Stimulated activated CD4-positive, alpha-beta T cell treated with anti-CD3 and anti-CD28 coated beads, Interleukin-12 subunit alpha, Interleukin-12 subunit beta, amount 100 ng/mL, for 4 hours (primary cell): ENCODE measurements around the gene SBF1.

Source experiments
- DNase-seq: peaks from one replicate; pipeline ENCODE4 v3.0.0-alpha.2; 2020

The SBF1 gene

DNA sequence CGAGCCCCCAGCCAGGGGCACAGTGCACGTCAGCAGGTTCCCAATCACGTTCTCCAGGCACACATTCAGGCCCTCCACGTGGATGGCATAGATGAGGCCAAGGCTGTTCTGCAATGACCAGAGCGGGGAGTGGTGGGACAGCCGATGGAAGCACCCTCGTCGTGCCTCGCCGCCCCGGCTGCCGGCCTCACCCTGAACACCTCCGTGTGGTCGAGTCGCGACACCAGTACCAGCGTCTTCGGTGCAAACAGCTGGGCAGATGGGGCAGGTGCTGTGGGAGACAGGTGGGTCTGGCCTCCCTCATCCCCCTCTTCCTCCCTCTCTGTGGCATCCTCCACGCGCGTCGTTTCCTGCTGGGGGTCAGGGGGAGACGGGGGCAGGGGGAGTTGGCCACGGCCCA lies 7.5 kb downstream of the SBF1 start:
- DNase-seq = no peak

DNA sequence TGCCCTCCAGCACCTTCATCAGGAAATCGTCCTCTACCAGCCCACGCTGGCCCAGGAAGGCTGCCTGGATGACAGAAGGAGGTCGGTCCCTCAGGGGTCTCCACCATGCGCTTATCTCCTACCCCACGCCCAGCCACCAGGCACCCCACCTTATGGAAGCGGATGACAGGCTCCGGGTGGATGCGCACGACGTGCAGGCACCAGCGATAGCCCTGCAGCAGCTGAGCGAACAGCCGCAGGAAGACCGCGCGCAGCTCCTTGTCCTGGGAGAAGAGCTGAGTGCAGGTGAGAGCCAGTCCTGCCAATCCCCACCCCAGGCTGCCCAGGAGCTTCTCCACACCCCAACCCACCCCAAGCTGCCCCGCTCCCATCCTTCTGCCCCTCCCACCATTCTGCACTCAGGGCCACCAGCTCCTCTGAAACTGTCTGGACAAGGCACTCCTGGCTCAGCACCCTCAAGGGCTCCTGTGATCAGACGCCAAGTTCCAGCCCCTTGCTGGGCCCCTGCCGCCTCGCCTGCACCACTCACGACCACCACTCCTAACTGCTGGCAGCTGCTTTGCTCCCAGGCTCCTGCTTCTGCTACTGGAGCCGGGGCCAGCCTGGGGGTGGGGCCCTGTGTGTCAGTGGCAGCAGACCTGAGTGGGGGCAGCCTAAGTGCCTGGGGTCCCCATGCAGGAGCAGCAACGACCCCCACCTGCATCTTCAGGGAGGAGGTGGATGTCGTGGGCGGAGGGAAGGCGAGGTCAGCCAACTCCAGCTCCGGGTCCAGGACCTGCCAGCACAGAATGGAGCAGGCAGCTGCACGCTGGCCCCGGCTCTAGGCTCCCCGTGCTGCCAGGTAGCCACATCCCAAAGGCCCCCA lies 9.5 kb downstream of the SBF1 start:
- no peak for DNase-seq

DNA sequence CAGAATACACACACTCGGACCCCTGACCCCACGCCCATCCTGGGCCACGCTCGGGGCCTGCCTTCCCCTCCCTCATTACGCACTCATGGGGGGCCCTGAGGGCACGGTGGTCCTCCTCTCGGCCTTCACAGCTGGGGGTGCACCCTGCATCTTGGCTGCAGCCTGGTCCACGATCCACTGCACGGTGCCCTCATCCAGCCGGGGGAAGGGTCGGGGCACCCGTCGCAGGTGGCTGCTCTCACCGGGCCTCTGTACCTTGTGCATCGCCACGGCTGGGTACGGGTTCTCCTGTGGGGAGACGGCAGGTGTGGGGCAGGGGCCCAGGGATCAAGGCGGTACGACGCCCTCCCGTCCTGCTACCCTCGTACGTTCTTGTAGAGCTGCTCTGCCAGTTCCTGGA lies 10.4 kb downstream of the SBF1 start:
- no peak for DNase-seq

DNA sequence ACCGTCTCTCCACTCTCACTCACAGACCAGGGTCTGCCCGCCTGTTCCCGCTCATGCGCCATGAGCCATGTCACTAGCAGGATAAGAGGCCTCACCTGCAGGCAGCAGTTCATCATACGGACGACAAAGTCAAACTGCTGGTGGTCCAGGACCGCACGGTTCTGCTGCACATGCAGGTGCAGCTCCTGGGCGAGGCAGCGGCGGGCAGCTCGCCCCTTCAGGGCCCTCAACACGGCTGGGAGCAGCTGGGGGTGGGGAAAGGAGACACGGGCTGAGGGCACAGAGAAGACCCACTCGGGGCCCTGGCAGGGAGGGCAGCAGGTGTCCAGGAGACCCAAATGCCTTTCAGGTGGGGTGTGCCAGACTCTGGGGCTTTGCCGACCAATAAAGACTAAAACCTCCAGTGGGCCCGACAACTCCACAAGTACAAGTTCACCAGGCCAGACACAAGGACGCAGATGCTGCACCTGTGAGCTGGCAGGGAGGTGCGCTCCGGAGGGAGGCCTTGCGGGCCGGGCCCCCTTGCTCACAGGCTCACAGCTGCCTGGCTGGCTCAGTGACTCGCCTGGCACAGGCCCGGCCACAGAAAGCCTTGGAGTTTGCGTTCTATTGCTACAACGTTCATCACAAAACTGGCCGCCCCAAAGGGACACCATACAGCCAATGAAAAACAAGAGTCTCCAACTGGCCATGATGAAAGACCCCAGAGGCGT lies 11.5 kb downstream of the SBF1 start:
- no peak for DNase-seq

DNA sequence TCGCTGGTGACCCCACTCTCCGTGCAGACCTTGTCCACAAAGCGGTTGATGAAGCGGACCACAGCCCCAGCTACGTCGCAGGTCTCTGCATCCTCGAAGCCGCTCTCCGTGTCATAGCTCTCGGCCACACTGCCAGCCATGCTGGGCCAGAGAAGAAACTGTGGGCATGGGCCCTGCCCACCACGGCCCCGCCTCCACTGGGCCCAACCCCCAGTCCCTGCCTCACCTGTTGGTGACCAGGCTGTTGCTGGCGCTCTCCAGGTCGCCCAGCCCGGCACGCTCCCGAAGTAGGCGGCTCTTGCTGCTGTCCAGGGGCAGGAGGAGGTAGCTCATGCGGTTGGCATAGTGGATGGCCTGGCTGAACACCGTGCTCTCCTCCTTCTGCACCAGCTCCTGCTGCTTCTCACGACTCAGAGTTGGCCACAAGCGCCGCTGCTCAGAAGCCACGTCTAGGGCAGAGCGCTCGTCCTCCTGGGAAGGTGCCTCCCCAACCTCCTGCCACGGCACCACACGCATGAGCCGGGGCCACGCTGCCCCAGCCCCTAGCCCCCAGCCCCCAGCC lies 12.8 kb downstream of the SBF1 start:
- DNase-seq = no peak

DNA sequence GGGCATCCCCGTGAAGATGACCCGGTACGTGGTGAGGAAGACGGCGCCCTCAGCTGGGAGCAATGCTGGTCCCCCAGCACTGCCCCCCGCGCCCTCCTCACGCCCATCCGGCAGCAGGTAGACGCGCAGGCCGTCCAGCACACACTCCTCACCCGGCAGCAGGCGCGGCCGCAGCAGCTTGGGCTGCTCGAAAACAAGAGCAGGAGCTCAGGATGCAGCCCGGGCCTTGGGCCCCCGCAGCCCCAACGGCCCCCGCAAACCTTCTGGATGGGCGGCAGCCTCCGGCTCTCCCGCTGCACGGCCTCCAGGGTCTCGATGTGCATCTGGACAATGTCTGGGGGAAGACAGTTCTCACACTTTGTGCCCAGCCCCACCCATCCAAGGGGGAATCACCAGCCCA lies 13.3 kb downstream of the SBF1 start:
- no peak for DNase-seq

DNA sequence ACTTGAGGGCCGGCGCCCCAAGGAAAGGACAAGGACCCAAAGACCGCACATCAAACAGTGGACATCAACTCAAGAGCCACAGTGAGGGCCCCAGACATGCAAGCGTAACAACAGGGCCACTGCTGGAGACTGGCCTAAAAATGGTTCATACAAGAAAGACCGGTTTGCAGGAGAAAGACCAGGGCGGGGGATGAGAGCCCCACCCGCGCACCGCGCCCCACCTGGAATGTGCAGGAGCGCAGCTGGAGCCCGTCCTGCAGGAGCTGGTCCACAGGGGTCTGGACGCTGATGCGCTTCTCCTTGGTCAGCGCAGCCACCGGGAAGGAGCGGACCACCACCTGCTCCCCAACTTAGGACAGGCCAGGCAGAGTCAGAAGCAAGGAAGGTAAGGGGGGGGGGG lies 13.9 kb downstream of the SBF1 start:
- DNase-seq = no peak

DNA sequence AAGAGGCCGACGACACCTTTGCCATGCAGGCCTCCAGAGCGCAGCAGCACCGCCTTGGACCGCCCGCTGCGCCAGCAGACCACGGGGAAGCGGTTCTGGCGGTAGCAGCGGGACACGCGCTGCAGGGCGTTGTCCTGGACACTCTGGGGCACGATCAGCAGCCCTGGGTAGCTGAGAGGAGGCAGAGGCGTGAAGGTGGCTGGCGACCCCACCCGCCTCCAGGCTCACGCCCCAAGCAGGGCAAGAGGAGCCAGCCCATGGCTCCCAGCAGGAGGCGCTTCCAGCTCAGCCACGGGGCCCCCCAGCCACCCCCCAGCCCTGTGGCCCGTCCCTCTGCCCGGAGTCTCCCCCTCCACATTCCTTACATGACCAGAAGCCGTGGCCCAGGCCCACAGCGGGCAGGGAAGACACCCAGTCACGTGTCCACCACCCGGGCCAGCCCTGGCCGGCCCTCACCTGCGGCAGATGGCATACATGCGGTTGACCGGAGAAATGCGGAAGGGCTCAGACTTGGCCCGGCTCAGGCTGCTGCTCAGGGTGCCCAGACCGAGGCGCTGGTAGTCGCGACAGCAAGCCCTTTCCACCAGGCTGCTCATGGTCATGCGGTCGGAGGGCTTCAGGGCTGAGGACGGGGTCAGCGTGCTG lies 15.2 kb downstream of the SBF1 start:
- DNase-seq = no peak

DNA sequence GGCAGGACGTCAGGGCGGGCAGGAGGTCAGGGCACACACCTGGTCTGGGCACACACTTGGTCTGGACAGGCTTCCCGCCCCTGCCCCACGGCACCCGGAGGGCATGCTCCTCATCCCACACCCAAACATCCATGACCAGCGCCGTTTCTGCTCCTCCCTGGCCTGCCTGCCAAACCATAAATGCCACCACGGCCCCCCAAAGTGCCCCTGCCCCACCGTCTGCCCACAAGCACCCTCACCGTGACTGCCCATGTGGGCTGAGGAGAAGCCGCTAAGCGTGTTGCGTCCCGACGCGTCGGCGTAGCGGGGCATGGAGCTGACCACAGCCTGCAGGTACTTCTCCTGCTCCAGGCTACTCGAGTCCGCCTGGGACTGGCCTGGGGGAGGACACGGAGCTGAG lies 15.8 kb downstream of the SBF1 start:
- DNase-seq = no peak

DNA sequence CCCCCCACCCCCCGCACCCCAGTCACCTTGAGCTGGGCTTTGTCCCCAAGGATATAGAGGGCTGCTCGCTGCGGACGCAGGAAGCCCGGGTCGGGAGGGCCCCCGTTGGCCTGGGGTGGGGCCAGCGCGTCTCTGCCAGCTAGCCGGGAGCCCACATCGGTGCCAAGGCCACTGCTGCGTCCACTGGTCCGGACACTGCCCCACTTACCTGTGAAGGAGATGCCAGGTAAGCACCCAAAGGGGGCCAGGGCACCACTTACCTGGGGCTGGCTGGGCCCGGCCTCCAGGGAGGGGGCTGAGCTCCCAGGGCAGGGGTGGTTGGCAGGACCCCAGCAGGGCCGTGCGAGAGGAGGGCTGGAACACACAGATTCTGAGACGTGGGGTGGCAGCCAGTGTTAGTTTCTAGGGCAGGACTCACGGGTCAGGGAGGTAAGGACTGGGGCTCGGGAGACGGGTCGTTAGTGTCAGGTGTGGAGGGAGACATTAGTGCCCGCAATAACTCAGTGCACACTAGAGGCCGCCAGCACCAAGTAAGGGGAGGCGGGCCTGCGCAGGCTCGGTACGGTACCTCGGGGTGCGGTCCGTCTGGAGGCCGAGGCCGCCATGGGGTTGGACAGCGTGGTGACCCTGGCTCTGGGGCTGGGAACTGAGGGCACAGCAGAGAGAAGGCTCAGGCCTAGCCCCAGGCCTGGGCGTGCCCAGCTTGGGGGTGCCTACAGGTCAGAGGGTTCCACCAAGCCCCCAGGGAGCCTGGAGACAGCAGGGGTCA lies 18.2 kb downstream of the SBF1 start:
- no peak for DNase-seq

DNA sequence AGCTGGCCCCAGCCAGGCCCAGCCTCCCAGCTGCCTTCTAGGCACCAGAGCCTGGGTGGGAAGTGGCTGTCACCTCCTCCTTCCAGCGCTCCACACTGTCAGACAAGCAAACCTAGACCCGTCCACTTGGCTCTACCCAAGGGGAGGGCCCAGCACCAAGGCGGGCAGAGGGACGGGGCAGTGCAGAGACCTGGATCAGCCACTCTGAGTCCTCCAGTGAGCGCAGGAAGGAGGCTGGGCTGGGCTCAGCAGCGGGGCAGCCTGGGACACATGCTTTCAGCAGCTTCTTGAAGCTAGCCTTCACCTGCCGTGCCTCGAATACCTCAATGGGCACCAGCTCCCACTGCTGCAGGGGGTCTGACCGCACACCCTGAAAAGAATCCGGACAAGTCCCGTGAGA lies 18.8 kb downstream of the SBF1 start:
- no peak for DNase-seq

DNA sequence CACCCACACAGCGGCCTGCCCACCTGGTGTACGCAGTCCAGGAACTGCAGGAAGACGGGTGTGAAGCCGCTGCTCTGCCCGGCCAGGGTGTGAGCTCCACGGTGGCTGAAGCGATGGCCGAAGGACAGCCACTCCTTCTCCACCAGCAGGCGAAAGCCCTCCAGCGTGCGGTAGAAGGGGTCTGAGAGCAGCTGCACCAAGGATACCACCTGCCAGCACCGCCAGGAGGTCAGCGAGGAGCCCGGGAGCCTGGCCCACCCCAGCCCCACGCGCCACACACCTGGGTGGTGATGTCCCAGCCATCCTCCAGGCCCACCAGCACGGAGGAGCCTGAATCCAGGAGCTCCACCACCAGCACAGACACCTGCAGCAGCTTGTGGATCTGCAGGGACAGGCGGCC lies 19.6 kb downstream of the SBF1 start:
- no peak for DNase-seq

DNA sequence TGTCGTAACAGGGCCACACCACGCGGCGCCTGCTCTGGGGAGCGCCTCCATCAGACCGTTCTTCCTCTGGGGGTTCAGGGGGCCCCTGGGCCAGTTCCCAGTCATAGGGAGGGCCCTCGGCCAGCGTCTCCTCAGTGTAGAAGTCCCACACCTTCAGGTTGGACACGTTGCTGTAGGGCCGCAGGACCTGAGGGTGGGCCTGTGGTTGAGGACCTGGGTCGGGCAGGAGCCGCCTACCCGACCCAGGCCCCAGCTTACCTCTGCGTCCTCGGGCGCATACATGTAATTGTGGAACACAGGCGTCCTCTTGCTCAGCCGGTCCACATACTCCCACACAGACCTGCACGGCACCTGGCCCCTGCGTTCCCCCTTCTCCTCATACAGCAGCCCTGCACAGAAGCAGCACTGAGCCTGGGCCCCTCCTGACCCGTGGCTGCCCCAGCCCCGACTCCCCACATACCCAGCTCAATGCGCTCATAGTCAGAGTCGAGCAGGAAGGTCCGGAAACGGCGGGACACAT lies 20.2 kb downstream of the SBF1 start:
- no peak for DNase-seq

DNA sequence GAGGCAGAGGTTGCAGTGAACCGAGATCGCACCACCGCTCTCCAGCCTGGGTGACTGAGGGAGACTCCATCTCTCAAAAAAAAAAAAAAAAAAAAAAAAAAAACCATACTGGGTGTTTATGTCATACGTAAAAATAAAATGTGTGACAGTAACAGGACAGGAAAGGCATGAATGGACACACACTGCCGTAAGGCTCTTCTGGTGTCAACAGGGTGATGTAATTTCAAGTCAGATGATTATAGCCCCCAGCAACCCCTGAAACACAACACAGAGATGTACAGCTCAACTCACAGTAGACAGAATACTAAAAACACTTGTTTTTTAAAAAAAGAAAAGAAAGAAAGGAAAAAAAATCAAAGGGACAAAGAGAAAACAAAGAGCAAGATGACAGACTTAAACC lies 22.2 kb downstream of the SBF1 start:
- DNase-seq = no peak

DNA sequence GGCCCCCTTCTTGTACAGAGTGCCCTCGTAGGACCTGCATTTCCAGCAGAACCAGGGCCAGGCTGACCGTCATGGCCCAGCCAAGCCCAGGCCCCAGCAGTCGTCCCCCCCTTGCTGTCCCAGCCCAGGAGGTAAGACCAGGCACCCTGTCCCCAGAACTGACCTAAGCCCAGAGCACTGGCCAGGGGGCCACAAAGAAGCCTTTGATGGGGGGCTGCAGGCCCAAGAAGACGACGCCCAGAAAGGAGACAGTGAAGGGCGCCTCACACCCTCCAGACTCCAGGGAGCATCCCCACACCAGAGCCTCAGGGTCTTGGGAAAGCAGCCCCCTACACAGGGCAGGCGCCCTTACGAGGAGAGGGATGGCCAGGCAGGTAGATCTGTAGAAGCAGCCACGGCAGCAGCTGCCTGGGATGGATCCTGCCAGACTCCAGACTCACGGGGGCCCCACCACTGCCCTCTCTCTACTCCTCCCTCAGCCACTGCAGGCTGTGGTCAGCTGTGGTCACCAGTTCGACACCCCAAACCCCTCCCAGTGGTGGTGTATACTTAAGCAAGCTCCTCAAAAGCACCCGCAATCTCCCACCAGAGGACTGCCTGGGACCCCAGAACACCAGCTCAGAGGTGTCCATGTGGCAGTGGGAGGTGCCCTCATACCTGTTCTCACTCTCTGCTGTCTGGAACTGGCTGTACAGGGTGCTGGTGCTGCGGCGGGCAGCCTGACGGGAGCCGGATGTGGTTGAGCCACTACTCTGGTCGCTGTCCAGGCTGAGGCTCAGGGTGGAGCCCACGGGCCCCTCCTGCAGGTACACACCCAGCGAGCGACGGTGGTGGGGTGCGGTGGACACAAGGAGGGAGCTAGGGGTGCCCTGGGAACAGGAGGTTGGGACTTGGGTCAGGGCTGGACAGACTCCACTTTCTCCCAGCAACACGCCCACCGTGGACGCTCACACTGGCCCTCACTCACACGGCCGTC lies 27.0 kb downstream of the SBF1 start:
- DNase-seq = no peak

DNA sequence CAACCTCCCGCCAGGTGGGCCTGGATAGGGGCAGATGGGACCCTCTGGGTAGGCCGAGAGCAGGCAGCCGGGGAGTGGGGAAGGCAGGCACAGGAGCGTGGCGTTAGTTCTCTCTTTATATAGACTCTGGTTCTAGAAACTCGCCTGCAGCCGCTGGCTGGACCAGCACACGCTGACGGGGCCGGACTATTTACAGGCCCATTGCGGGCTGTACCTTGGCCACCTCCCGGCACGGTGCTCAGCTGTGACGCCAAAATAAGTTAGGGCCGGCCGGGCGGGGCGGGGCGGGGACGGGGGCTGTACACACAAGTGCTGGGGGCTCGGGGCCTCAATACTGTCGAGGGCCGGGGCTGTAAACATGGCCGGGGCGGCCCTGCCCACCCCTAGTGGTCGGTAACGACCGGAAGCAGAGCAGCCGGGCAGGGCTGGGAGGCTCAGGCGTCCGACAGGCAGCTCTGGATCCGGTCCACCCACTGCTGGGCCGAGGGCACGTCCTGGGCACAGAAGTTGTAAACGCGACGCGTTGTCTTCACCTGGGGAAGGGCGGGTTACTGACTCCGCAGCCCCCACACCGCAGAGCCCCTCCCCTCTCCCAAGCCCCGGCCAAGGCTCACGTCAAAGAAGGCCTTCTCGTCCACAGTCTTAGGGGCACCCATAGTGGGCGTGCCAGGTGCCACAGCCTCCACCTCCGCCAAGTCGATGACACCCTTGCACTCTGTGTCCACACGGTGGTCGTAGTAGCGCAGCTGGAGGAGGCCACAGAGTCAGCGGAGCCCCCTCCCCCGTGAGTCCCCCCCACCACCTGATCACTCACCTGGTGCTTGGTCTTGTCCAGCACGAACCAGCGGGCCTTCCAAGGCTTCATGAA lies 27.9 kb downstream of the SBF1 start:
- DNase-seq = no peak

DNA sequence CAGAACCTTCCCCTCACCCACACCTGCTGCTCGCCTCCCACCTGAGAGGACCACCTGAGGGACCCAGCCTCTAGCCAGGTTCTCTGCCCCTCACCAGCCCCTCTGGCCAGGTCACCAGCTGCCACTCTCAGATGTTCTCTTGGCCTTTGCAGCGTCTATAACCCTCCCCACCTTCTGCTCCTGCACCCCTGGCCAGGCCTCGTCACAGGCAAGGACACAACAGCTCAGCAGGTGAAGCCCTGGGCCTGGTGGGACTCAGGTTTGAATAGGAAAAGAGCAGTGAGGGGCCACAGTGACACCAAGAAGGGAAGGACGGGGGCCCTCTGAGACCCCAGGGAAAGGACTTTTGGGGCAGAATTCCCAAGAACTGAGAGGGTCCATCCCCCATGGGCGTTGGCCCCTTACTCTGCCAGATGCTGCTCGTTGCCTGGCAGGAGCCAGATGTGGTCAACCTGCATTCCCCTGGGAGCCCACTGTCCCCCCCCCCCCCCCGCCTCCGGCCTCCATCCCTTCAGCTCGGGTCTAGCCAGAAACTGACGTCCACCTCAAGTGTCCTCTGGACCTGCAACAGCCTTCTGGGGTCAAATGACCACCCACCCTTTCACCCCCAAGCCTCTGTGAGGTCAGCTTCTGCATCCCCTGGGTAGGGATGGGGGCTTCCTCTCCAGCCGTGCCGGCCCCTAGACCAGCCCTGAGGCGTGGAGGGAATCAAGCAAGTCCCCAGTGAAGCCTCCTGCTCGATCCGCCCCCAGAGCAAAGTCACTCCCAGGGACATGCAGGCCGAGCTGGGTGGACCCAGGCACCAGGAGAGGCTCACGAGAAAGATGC lies 28.7 kb downstream of the SBF1 start:
- no peak for DNase-seq

DNA sequence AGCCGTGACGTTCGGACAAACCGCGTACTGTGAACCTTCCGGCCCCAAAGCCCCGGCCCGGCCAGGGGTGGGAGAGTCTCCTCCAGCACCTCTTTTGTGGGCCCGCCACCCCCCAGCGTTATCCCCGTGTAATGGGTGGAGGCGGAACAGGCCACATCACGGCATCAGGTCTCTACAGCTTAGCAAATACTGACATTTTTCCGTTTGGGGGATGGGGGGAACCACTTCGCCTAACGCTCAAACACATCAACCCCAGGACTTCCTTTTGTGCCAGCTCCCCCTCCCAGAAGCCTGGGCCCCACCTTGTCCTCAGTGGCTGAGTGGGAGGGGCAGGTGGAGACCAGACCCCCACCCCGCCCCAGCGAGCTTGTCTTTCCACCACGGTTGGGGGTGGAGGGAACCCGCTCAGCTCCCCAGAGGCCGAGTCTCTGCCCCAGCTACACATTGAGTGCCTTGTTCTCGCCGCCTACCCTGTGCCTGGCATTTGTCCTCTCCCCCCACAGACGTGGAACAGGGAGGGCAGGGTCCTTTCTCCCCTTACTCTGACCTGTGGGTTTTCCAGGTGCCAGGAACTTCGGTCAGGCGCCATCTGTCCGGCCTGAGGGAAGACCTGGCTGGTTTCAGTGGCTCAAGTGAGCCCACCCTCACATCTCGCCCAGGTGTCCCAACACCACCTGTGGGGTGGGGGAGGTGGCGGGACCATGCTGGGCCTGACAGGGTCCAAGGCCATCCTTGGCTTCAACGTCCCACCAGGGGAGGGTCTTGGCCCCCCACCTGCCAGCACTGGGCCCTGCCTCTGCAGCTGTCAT lies 29.6 kb downstream of the SBF1 start:
- no peak for DNase-seq

DNA sequence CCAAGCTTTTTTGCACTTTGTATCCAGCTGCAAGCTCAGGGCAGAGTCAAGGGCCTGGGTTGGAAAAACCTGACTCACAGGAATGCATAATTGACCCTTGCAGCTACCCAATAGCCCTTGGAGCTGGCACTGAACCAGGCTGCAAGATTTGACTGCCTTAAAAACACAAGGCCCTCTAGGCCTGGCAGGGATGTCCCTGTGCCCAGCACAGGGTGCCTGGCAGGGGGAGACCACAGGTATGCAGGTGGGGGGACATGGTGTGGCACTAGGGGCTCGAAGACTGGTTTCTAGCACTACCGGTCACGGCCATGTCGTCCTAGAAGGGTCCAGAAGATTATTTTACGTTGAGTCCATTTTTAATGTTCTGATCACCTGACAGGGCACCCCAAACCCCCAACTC lies 30.2 kb downstream of the SBF1 start:
- DNase-seq = no peak
